Measurements from ENCODE around the gene NEK1. TPM values are rescaled to one million over a fixed set of nuclear protein-coding genes. Genes with fewer than 3 reads are reported as not detected.

The NEK1 gene
- total RNA-seq, 1 donor from 2014 or later: 13.0 TPM

DNA sequence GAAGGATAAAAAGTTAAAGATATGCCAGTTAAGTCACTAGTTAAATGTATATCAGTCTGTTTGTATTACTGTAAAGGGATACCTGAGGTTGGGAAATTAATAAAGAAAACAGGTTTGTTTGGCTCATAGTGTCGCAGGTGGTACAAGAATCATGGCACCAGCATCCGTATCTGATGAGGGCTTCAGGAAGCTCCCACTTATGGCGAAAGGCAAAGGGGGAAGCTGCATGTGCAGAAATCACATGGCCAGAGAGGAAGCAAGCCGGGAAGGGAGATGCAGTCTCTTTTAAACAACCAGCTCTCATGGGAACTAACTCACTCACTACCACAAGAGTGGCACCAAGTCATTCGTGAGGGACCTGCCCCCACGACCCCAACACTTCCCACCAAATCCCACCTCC, 249.8 kb downstream of the NEK1 start:
- no peaks in the 10 kb centered on the region for H3K4me1 Mint-ChIP-seq
- no peak overlapping the region for H3K27ac Mint-ChIP-seq (ENCODE audit: unreplicated experiment)
- no peaks in the 10 kb centered on the region for H3K27me3 Mint-ChIP-seq (ENCODE audit: low read depth)
- H3K9me3 Mint-ChIP-seq: peaks cover 7% of the 10 kb centered on the region
- no peak for DNase-seq (ENCODE audit: low read depth, low spot score)
- TF ChIP-seq, protein P1, sequence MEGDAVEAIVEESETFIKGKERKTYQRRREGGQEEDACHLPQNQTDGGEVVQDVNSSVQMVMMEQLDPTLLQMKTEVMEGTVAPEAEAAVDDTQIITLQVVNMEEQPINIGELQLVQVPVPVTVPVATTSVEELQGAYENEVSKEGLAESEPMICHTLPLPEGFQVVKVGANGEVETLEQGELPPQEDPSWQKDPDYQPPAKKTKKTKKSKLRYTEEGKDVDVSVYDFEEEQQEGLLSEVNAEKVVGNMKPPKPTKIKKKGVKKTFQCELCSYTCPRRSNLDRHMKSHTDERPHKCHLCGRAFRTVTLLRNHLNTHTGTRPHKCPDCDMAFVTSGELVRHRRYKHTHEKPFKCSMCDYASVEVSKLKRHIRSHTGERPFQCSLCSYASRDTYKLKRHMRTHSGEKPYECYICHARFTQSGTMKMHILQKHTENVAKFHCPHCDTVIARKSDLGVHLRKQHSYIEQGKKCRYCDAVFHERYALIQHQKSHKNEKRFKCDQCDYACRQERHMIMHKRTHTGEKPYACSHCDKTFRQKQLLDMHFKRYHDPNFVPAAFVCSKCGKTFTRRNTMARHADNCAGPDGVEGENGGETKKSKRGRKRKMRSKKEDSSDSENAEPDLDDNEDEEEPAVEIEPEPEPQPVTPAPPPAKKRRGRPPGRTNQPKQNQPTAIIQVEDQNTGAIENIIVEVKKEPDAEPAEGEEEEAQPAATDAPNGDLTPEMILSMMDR (conservative IDR thresholded peaks at IDR 0.05): no peak
- peaks cover 11% of the 10 kb centered on the region for H3K36me3 Mint-ChIP-seq (ENCODE audit: low read depth)
- H3K4me3 Mint-ChIP-seq: no peak overlapping the region

DNA sequence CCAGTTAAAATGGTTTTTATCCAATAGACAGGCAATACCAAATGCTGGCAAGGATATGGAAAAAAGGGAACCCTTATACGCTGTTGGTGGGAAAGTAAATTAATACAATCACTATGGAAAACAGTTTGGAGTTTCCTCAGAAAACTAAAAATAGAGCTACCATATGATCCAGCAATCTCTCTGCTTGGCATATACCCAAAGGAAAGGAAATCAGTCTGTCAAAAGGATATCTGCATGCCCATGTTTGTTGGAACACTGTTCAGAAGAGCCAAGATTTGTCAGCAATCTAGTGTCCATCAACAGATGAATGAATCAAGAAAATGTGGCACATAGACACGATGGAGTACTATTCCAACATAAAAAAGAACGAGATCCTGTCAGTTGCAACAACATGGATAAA, 250.6 kb downstream of the NEK1 start:
- Mint-ChIP-seq H3K4me3 (no peak overlapping the region), H3K4me1 (no peaks in the 10 kb centered on the region), H3K9me3 (peaks cover 7% of the 10 kb centered on the region), H3K36me3 (ENCODE audit: low read depth) (peaks cover 11% of the 10 kb centered on the region), H3K27me3 (ENCODE audit: low read depth) (no peaks in the 10 kb centered on the region), H3K27ac (ENCODE audit: unreplicated experiment) (no peak overlapping the region)
- TF ChIP-seq, protein P1 (conservative IDR thresholded peaks at IDR 0.05): no peak
- no peak for DNase-seq (ENCODE audit: low read depth, low spot score)

DNA sequence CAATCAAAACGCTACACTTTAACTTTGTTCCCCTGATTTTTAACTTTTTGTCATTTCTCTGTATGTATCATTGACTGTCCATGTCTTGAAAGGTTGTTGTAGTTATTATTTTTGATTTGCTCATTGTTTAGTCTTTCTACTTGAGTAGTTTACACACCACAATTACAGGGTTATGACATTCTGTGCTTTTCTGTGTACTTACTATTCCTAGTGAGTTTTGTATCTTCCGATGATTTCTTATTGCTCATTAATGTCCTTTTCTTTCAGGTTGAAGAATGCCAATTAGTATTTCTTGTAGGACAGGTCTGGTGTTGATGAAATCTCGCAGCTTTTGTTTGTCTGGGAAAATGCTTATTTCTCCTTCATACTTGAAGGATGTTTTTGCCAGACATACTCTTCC, 252.4 kb downstream of the NEK1 start:
- no peaks in the 10 kb centered on the region for H3K27me3 Mint-ChIP-seq (ENCODE audit: low read depth)
- H3K4me1 Mint-ChIP-seq: no peaks in the 10 kb centered on the region
- H3K9me3 Mint-ChIP-seq: peaks cover 2% of the 10 kb centered on the region
- TF ChIP-seq, protein P1 (conservative IDR thresholded peaks at IDR 0.05): no peak
- H3K27ac Mint-ChIP-seq (ENCODE audit: unreplicated experiment): no peak overlapping the region
- H3K4me3 Mint-ChIP-seq: no peak overlapping the region
- peaks cover 6% of the 10 kb centered on the region for H3K36me3 Mint-ChIP-seq (ENCODE audit: low read depth)
- DNase-seq (ENCODE audit: low read depth, low spot score): no peak

DNA sequence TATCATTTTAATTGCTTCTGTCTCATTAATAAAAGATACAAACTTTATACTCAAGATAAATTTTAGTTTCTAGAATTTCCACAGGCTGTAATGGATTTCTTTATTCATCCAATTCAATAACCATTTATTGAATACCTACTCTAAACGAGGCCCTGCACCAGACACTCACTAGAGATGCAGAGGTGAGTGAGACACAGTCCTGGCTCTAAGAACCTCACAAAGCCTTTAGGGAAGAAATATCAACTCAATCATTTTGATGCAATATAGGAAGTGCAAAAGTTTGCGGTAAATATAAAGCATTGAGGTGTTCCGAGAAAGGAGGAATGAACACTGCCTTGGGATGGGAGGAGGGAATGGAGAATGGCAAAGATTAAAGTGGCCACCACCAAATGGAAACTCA, 260.0 kb downstream of the NEK1 start:
- no peak for DNase-seq (ENCODE audit: low read depth, low spot score)
- Mint-ChIP-seq H3K27me3 (ENCODE audit: low read depth) (no peaks in the 10 kb centered on the region), H3K27ac (ENCODE audit: unreplicated experiment) (no peak overlapping the region), H3K4me3 (no peak overlapping the region), H3K4me1 (peaks cover 4% of the 10 kb centered on the region), H3K9me3 (peaks cover 2% of the 10 kb centered on the region), H3K36me3 (ENCODE audit: low read depth) (no peaks in the 10 kb centered on the region)
- TF ChIP-seq, protein P1 (conservative IDR thresholded peaks at IDR 0.05): no peak

DNA sequence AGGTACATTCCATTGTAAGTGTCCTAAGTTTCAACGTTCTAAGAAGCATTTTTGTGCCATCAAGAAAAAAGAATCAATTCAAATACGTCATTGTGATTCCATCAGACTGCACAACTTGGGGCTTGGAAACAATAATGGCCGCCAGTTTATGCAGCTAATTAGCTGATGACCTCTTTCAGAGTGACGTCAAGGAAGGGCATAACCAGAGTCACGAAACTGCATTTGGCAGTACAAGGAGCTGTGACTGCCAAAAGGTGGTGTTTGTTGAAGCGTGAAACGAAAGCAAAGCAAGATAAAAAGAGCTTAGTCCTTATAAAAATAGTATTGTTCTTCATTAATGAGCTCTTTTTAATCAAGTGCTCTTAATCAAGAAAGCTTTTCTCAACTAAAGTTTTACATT, 260.5 kb downstream of the NEK1 start:
- Mint-ChIP-seq H3K27ac (ENCODE audit: unreplicated experiment) (no peak overlapping the region), H3K36me3 (ENCODE audit: low read depth) (no peaks in the 10 kb centered on the region), H3K4me3 (no peak overlapping the region), H3K4me1 (peaks cover 4% of the 10 kb centered on the region), H3K27me3 (ENCODE audit: low read depth) (no peaks in the 10 kb centered on the region), H3K9me3 (peaks cover 2% of the 10 kb centered on the region)
- no peak for DNase-seq (ENCODE audit: low read depth, low spot score)
- TF ChIP-seq, protein P1 (conservative IDR thresholded peaks at IDR 0.05): no peak

DNA sequence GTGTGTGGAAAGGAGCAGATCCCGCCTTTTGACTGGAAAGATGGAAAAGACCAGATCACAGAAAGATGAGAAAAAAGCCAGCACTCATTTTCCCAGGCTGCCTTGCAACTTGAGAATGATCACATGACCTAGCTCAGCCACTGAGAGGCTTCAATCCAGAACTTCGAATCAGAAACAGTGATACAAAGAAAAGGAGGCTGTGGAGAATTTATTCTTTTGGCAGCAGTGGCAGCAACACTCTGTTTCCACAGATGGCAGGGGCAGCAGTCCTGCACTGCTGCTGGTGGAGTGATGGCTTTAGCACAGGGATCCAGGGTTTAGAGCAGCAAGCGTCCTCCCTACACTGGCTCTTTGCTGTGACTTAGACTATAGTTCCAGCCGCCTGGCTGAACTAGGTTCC, 263.8 kb downstream of the NEK1 start:
- Mint-ChIP-seq H3K27me3 (ENCODE audit: low read depth) (no peaks in the 10 kb centered on the region), H3K4me3 (no peak overlapping the region), H3K27ac (ENCODE audit: unreplicated experiment) (no peak overlapping the region), H3K36me3 (ENCODE audit: low read depth) (no peaks in the 10 kb centered on the region), H3K9me3 (peaks cover 2% of the 10 kb centered on the region), H3K4me1 (peaks cover 19% of the 10 kb centered on the region)
- TF ChIP-seq, protein P1 (conservative IDR thresholded peaks at IDR 0.05): no peak
- no peak for DNase-seq (ENCODE audit: low read depth, low spot score)
